Stimulated activated CD4-positive, alpha-beta T cell treated with anti-CD3 and anti-CD28 coated beads, Interleukin-12 subunit alpha, Interleukin-12 subunit beta, amount 100 ng/mL, for 48 hours (primary cell): Measurements from ENCODE around the gene ENTR1.
"Not testable (repeated sequence)": the region's sequence is repeated elsewhere in the genome, so short reads cannot be mapped to it uniquely, and the experiment has no call there.

Source experiments
- DNase-seq, 3 donors: peaks; one replicate each; pipeline ENCODE4 v3.0.0-alpha.2; 2020; ENCODE audit warnings: low read depth in 2 of 3, low spot score in 1 of 3

The ENTR1 gene

GRCh38 chr9:136421791-136422190 is 11.4 kb upstream of the ENTR1 start:
- DNase-seq = no peak

GRCh38 chr9:136419092-136419420 is 8.6 kb upstream of the ENTR1 start:
- DNase-seq = no peak

GRCh38 chr9:136418182-136419091 is 8.0 kb upstream of the ENTR1 start:
- no peak for DNase-seq

GRCh38 chr9:136416914-136417313 is 6.5 kb upstream of the ENTR1 start:
- no peak for DNase-seq

- no peak for DNase-seq
These were observed 6.0 kb upstream of the ENTR1 start for GRCh38 chr9:136416427-136416826.

- DNase-seq = no peak
These were observed 2.5 kb upstream of the ENTR1 start for GRCh38 chr9:136412962-136413361.

- DNase-seq = no peak
These were observed 964 bp upstream of the ENTR1 start for GRCh38 chr9:136411378-136411777.

- DNase-seq = peak in 1 of 3 donors; percentile 26
These were observed 608 bp downstream of the ENTR1 start for GRCh38 chr9:136409557-136410455.

GRCh38 chr9:136407911-136408310 is 2.5 kb downstream of the ENTR1 start:
- no peak for DNase-seq

GRCh38 chr9:136407061-136407460 is 3.4 kb downstream of the ENTR1 start:
- DNase-seq = not testable (repeated sequence)

- DNase-seq = not testable (repeated sequence)
These were observed 4.5 kb downstream of the ENTR1 start for GRCh38 chr9:136405904-136406303.

GRCh38 chr9:136405481-136405880 is 4.9 kb downstream of the ENTR1 start:
- no peak for DNase-seq

- DNase-seq = no peak
These were observed 5.6 kb downstream of the ENTR1 start for GRCh38 chr9:136404801-136405136.

- peak; percentile 31 to 42 (median 34) for DNase-seq
These were observed 6.3 kb downstream of the ENTR1 start for GRCh38 chr9:136403915-136404800.

- DNase-seq = peak; percentile 56 to 69 (median 63)
These were observed 6.9 kb downstream of the ENTR1 start for GRCh38 chr9:136403538-136403914.

GRCh38 chr9:136402067-136402466 is 8.3 kb downstream of the ENTR1 start:
- DNase-seq = no peak

- DNase-seq = no peak
These were observed 9.1 kb downstream of the ENTR1 start for GRCh38 chr9:136401173-136401922.

GRCh38 chr9:136400038-136400834 is 10.2 kb downstream of the ENTR1 start, which contains the start of gene SNAPC4:
Gene SNAPC4 (minus strand): TSS chr9:136400170. CDS start chr9:136398428, 1,742 bp downstream.
- peak; percentile 75 to 85 (median 80) for DNase-seq
